ENCODE results near the gene FGF18. TPM values are rescaled to one million over a fixed set of nuclear protein-coding genes. Genes with fewer than 3 reads are reported as not detected.

Gene FGF18
- total and polyA plus RNA-seq, 11 donors: 3.4 to 63.0 (median 16.4) TPM

GRCh38 chr5:171485668-171486067, 66.2 kb downstream of the FGF18 start:
- Histone ChIP-seq H3K27ac (no peak overlapping the region), H3K9me3 (no peaks in the 10 kb centered on the region), H3K4me3 (no peak overlapping the region), H3K4me1 (peaks cover 0 to 20% (median 0%) of the 10 kb centered on the region in 12 donors), H3K36me3 (no peaks in the 10 kb centered on the region), H3K27me3 (no peaks in the 10 kb centered on the region)
- DNase-seq (no peak), ATAC-seq (no peak)
- 84 to 94% (median 92%) methylated on average over 3 to 4 of the region's 4 CpGs for WGBS, 4 donors
- intact Hi-C loops (cut with DNase I): loop anchor here in 1 of 10 donors (10.0 kb wide), 1 partner anchor 61 kb away; no protein-coding TSS in a partner anchor
- TF ChIP-seq POLR2A (IDR thresholded peaks at IDR 0.05) (no peak), CTCF (IDR thresholded peaks at IDR 0.05) (no peak)

GRCh38 chr5:171486613-171487012, 67.2 kb downstream of the FGF18 start:
- H3K27ac ChIP-seq: no peak overlapping the region
- WGBS, 4 donors: 88 to 92% (median 91%) methylated on average over 4 of the region's 4 CpGs
- H3K4me1 ChIP-seq: peaks cover 0 to 16% (median 0%) of the 10 kb centered on the region in 12 donors
- no peaks in the 10 kb centered on the region for H3K36me3 ChIP-seq
- intact Hi-C loops (cut with DNase I): loop anchor here in 1 of 10 donors (10.0 kb wide), 1 partner anchor 62 kb away; no protein-coding TSS in a partner anchor
- no peaks in the 10 kb centered on the region for H3K27me3 ChIP-seq
- no peak for TF ChIP-seq CTCF (IDR thresholded peaks at IDR 0.05)
- TF ChIP-seq POLR2A (IDR thresholded peaks at IDR 0.05): no peak
- no peaks in the 10 kb centered on the region for H3K9me3 ChIP-seq
- no peak overlapping the region for H3K4me3 ChIP-seq
- ATAC-seq: no peak
- DNase-seq: no peak

GRCh38 chr5:171488876-171489275, 69.4 kb downstream of the FGF18 start:
- DNase-seq (no peak), ATAC-seq (no peak)
- 90 to 95% (median 93%) methylated on average over 12 to 13 of the region's 13 CpGs for WGBS, 4 donors
- H3K27ac ChIP-seq: no peak overlapping the region
- intact Hi-C loops (cut with DNase I): loop anchor here in 1 of 10 donors (10.0 kb wide), 1 partner anchor 64 kb away; no protein-coding TSS in a partner anchor
- no peak overlapping the region for H3K4me3 ChIP-seq
- H3K27me3 ChIP-seq: no peaks in the 10 kb centered on the region
- TF ChIP-seq POLR2A (IDR thresholded peaks at IDR 0.05) (no peak), CTCF (IDR thresholded peaks at IDR 0.05) (no peak)
- H3K4me1 ChIP-seq: peaks cover 0 to 15% (median 3%) of the 10 kb centered on the region in 12 donors
- no peaks in the 10 kb centered on the region for H3K36me3 ChIP-seq
- H3K9me3 ChIP-seq: no peaks in the 10 kb centered on the region

GRCh38 chr5:171492781-171493180, 73.3 kb downstream of the FGF18 start:
- no peak for DNase-seq
- intact Hi-C loops (cut with DNase I): loop anchor here in 3 of 10 donors (5.0 to 10.0 kb wide), 2 partner anchors 70 to 82 kb away; no protein-coding TSS in a partner anchor
- Histone ChIP-seq H3K27ac (no peak overlapping the region), H3K4me3 (no peak overlapping the region), H3K36me3 (no peaks in the 10 kb centered on the region), H3K27me3 (no peaks in the 10 kb centered on the region), H3K4me1 (peaks cover 2 to 43% (median 24%) of the 10 kb centered on the region in 12 donors), H3K9me3 (no peaks in the 10 kb centered on the region)
- no peak for TF ChIP-seq POLR2A (IDR thresholded peaks at IDR 0.05)
- no peak for TF ChIP-seq CTCF (IDR thresholded peaks at IDR 0.05)
- no peak for ATAC-seq
- whole genome bisulfite sequencing, 4 donors: 74 to 85% (median 79%) methylated on average over 10 of the region's 10 CpGs

Measured in heart left ventricle (tissue), 16 donors.